LNCAP (cell line): Measurements from ENCODE around the gene PTPRG.

Source experiments
- TF ChIP-seq, protein P1 (sequence below): fragments of 450-650 bp; IDR thresholded peaks from 2 replicates; pipeline ENCODE4 v1.5.1; 2017; ENCODE audit warnings: mild to moderate bottlenecking

Gene PTPRG

DNA sequence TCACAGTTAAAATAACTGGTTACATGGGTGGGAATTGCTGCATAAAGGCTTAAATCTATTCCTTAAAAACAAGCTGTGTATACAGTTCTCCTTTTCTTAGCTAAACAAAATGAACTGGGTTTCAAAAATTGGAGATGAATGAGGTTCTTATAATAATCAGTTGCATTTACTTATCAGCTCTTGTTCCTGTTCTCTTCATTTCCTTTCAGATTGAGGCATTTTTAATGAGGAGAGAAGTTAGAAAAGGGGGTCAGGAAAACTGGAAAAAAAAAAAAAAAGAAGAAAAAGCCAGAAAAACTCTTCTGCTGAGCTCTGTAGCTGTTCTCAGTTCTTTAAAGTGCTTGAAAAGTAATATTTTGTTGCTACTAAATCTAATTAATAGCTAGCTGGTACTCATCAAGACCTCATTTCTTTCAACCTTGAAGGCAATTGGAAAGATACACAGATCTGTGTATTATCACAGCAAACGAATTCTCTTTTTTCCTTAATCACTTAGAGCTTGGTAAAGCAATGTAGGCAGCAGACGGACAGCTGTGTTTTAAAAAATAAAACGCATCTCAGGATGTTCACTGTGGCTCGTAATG lies 32.2 kb downstream of the PTPRG start:
- TF ChIP-seq, protein P1, sequence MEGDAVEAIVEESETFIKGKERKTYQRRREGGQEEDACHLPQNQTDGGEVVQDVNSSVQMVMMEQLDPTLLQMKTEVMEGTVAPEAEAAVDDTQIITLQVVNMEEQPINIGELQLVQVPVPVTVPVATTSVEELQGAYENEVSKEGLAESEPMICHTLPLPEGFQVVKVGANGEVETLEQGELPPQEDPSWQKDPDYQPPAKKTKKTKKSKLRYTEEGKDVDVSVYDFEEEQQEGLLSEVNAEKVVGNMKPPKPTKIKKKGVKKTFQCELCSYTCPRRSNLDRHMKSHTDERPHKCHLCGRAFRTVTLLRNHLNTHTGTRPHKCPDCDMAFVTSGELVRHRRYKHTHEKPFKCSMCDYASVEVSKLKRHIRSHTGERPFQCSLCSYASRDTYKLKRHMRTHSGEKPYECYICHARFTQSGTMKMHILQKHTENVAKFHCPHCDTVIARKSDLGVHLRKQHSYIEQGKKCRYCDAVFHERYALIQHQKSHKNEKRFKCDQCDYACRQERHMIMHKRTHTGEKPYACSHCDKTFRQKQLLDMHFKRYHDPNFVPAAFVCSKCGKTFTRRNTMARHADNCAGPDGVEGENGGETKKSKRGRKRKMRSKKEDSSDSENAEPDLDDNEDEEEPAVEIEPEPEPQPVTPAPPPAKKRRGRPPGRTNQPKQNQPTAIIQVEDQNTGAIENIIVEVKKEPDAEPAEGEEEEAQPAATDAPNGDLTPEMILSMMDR: no peak

DNA sequence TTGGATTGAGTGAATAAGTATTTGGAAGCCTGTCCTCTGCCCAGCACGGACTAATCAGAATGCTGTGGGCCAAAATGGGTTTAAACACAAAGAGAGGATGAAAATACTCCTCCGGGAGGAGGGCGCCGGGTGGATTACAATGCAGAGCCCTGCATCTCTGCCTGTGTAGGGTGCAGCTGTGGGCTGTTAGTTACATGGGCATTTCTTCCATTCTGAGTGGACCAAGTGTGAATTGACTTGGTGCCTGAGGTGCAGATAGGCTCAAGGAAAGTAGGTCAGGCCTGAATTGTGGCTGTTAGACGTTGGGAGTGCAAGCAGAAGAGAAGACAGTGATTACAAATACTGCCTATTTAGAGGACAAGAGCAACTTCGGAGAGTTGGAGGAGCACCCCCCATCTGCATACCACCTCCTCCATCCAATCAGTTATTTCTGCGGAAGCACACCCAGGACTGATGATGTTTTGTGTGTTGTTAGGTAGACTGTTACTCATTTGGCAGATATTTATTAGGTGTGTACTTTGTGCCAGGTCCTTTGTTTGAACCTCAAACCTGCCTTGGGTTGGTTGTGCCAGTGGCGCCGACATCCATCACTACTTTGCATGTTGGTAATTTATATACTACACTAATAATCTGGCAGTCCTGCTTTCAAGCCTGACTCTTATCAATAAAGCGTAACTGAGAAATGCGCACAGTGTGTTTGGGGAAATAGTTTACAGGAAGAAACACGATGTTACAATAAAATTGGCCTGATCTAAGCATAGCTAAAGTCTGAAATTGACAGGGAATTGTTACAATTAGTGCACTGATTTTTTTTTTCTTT lies 33.0 kb downstream of the PTPRG start:
- TF ChIP-seq, protein P1: no peak

DNA sequence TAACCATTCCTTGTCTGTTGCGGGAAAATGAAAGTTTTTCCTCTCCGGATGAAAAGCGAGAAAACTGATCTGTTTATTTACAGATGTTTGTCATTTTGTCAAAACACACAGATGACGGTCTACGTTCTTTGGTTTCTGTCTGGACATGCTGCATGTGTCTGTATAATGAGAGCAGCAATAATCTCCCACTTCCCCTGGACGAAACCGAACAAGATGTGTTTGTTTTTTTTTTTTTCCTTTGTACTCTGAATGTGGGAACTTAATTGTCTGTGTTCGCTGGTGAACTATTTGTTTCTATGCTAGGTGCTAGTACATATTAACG lies 33.6 kb downstream of the PTPRG start:
- TF ChIP-seq, protein P1: no peak

DNA sequence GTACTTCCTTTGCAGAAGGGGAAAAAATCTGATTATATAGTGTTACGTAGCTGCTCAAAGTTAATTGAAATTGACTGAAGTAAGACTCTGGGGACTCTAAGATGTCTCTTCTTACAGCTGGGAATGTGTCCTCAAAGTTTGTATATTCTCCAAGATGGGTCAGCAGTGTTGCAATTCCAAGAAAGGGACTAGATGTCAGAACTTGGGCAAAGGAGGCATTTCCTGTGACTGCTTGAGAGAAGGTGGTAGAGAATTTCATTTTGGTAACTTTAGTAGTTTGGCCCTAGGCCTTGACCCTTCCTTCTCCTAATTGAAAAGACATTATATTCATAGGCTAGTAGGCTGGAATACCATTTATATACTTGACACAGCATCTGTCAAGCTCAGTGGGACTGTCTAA lies 33.9 kb downstream of the PTPRG start:
- TF ChIP-seq, protein P1: no peak

DNA sequence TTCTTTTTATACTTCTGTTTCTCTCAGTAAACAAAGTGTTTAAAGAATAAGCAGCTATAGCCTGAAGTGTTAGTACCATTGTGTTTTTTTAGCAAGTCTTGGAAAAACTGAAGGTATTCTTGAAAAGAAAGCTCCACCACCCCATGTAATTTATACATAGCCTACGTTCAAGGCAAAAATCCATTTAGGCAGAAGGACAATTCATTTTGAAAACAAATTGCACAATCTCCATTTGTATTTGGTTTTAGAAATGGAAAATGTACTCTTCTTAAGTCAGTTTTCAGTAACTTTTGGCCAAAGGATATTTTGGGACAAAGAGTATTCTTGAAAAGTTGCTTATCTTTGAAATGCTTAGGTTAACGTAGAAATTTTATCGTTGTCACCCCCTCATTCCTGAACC lies 34.5 kb downstream of the PTPRG start:
- TF ChIP-seq, protein P1: no peak

DNA sequence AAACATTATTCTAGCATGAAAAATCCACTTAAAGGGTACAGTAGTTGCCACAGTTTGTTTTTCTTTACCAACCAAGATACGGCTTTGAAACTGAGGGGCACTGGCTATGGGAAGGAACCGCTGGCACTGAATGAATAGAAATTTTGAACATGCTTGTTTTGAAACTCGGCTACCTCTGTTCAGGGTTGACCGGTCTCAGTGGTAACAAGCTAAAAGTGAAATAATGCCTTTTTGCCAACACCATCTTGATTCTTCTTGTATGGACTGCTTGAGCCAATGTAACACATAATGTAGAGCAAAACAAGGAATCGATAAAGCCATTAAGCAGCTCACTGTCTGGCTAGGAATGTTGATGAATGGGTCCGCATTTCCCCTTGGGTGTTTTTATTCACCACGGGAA lies 36.5 kb downstream of the PTPRG start:
- TF ChIP-seq, protein P1: no peak

DNA sequence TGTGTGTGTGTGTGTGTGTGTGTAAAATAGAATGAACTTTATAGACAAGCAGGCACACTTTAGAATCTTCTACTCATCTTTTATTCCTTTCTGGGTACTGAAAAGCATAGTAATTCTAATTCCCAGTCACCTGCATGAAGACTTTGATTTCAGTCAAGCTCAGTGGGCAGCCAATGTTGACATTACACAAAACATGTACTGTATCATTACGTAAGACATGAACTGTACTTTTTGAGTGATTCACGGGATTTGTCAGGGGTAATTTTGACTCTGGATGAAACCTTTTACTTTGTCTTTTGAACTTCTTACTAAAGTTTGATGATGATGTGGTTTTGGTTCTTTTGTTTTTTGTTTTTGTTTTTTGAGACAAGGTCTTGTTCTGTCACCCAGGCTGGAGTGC lies 38.8 kb downstream of the PTPRG start:
- TF ChIP-seq, protein P1: no peak
